Heart left ventricle (tissue), 13 donors: ENCODE measurements around the gene MRPL27.

Source experiments
- CTCF ChIP-seq, 12 donors: fragments of 200-600 bp; sonication (generic) in 4 of 12; IDR thresholded peaks; one replicate each; pipeline versions ENCODE4 v1.5.0 to v1.8.0; 2018 to 2022; ENCODE audit warnings: antibody characterized with exemption in 12 of 12, mild to moderate bottlenecking in 5 of 12
- POLR2A ChIP-seq, 2 donors: fragments of 450-650 bp; IDR thresholded peaks; one replicate each; pipeline ENCODE4 v1.6.1; 2017; ENCODE audit warnings: antibody characterized with exemption in 2 of 2, mild to moderate bottlenecking in 2 of 2, moderate library complexity in 2 of 2
- donor health status: ischemic (EF 13 %, LVEDD 7.1; RV severe dilation, severe dysfunction).
- donor health status: DM: no; HTN: yes; CAD: no.
- donor health status: DM: no; HTN: no; CAD: no.
- donor health status: ischemic (EF 25% LVEDD 6.9; RV normal size, moderate dysfunction).
- donor health status: ischemic (EF 25% LVEDD 5.7; RV mildly dilated, moderate dysfunction).
- donor health status: ischemic (EF 35%, LVEDD 5.7; RV mildly dilated, moderate dysfunction).
- donor health status: nonischemic (EF 11% LVEDD 7.7; RV severe dilation, severe dysfunction).
- donor health status: DM: yes; HTN: yes; CAD: no.
- donor health status: PGD.
- donor health status: ischemic (EF 29% LVEDD 5.4; RV normal size, mild dysfunction).
- donor health status: nonischemic (EF 23%, LVEDD 6.1; RV moderate dilation, normal function).

GRCh38 chr17:50364715-50365114, 8.3 kb downstream of the MRPL27 start:
- no peak for TF ChIP-seq CTCF (IDR thresholded peaks at IDR 0.05)
- TF ChIP-seq POLR2A (IDR thresholded peaks at IDR 0.05) = no peak
